ENCODE measurements around the gene TACSTD2.
A peak's percentile ranks its signal among the peaks of the same experiment; 100 is the strongest.
"Not testable (repeated sequence)": the region's sequence is repeated elsewhere in the genome, so short reads cannot be mapped to it uniquely, and the experiment has no call there.

The TACSTD2 gene

DNA sequence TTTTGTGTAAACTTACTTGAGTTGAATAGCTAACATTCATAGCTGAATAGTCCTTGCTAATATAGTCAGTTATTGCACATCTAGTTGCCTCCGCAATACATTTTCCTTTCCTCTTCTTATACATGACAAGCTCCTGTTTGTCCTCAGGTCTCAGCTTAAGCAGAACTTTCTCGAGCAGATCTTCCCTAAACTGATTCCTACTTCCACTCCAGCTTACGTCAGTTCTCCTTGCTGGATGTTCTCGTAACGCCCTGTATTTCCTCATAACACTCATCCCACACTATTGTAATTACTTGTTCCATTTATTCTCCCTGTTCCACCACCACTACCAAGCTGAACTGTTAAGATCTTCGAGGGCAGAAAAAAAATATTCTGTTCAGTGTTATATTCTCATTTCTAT is 15.4 kb downstream of the TACSTD2 start:
- DNase-seq = no peak

- no peak for DNase-seq
Observed at GRCh38 chr1:58555393-58555792, 21.7 kb downstream of the TACSTD2 start.

DNA sequence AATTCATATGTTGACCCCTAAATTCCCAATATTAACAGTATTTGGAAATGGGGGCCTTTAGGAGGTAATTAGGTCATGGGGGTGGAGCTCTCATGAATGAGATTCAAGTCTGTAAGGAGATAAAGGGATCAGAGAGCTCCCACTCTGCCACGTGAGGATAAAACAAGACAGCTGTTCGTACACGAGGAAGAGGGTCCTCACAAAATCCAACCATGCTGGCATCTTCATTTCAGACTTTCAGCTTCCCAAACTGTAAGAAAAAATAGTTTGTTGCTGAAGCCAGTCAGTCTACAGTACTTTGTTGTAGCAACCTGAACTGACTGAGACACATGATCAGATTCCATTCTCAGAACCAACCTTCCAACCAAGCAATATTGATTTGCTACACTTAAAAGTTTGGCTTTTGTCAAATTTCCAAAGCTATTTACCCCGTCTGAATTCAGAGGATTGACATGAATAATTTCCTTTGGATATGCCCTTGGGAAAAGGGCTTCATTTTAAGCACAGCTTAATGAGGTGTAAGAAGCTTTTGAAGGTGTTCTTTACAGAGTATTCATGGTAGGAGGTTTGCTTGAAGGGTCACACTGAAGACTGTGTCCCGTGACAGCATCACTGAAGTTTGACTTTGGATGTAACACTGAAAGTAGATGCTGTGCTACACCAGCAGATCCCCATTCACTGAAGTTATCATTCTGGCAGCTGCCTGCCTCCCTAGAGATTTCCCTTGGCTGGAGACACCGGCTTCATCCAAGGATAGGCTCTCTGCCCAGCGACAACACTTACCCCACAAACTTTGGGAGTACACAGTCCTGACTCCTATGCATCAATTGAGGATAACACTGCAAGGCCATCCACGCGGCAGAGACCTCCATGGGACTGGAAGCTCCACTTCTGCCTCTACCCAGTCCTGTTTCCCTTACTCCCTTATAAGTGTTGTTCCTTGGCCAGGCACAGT is 25.6 kb downstream of the TACSTD2 start:
- no peak for DNase-seq

GRCh38 chr1:58549291-58549690 is 27.8 kb downstream of the TACSTD2 start:
- DNase-seq = not testable (repeated sequence)

GRCh38 chr1:58548371-58548770 is 28.7 kb downstream of the TACSTD2 start:
- no peak for DNase-seq

- peak; percentile 95 for DNase-seq
Observed at GRCh38 chr1:58546520-58547308, 30.3 kb downstream of the TACSTD2 start, which contains the start of gene OMA1. Gene OMA1 (minus strand): TSS chr1:58546726. CDS start chr1:58539294, 7,432 bp downstream.

GRCh38 chr1:58545591-58546519 is 31.2 kb downstream of the TACSTD2 start:
- DNase-seq = peak; percentile 53

DNA sequence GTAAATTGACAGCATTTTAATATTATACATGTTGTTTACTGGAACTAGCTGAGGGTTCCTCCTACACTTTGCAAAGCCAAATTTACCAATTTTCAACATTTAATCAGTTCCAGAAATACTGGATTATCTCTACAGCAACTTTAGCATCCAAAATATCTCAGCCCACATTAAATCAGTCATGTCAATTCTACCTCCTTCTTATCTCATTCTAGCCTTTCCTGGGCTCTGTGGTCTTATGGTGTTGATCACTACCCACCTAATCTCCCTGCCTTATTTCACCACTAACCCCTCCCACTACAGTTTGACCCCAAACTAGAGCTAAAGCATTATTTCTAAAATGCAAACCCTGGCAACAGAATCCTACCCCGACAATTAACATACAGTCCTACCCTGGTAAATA is 33.8 kb downstream of the TACSTD2 start:
- no peak for DNase-seq

- no peak for DNase-seq
Observed at GRCh38 chr1:58539553-58539952, 37.5 kb downstream of the TACSTD2 start.

DNA sequence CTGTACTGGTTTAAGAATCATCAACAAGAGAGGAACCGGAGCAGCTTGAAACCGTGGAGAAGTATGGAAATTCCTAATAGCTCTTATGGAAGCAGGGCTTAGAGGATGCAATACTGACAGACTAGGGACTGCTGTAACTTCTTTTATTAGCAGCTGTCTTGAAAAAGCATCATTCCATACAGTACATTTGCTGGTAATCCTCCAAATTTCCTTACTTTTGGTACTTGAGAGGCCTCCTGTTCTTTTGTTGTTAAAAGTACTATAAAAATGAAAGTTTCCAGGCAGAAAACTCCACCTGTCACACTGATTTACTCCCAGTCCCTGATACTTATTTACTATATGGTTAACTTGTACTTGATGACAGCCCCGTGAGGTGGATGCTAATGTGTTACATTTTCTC is 38.2 kb downstream of the TACSTD2 start:
- no peak for DNase-seq

GRCh38 chr1:58531842-58532241 is 45.2 kb downstream of the TACSTD2 start:
- DNase-seq = not testable (repeated sequence)

- no peak for DNase-seq
Observed at GRCh38 chr1:58529284-58529683, 47.8 kb downstream of the TACSTD2 start.

GRCh38 chr1:58528518-58528917 is 48.5 kb downstream of the TACSTD2 start:
- DNase-seq = no peak
